Naive B cell (primary cell): Measurements from ENCODE around the gene ANGEL1. TPM values are rescaled to one million over a fixed set of nuclear protein-coding genes. Genes with fewer than 3 reads are reported as not detected.

ENCODE experiments used
- ATAC-seq, 2 donors: fragments of 150-1000 bp; cut with Tn5 transposase; 2 replicates each; pipeline ENCODE4 v1.10.0; 2021; ENCODE audit warnings: low read depth in 2 of 2, mild to moderate bottlenecking in 2 of 2, moderate library complexity in 2 of 2
- DNase-seq: peaks from one replicate; pipeline ENCODE4 v3.0.0; 2022
- H3K27ac Mint-ChIP-seq, 6 donors: one replicate each; pipeline ENCODE4 v1.8.0; 2020 to 2022; ENCODE audit warnings: mild to moderate bottlenecking in 6 of 6, mixed read lengths in 6 of 6, moderate library complexity in 5 of 6, inconsistent platforms in 2 of 6
- H3K27me3 Mint-ChIP-seq, 3 donors: one replicate each; pipeline ENCODE4 v1.8.0; 2021 to 2022; ENCODE audit warnings: mixed read lengths in 3 of 3, mild to moderate bottlenecking in 1 of 3
- H3K36me3 Mint-ChIP-seq, 2 donors: one replicate each; pipeline ENCODE4 v1.8.0; 2020 to 2022; ENCODE audit warnings: mixed read lengths in 2 of 2, inconsistent platforms in 1 of 2, mild to moderate bottlenecking in 1 of 2
- H3K4me1 Mint-ChIP-seq, 3 donors: one replicate each; pipeline ENCODE4 v1.8.0; 2020 to 2022; ENCODE audit warnings: mixed read lengths in 3 of 3, inconsistent platforms in 1 of 3, mild to moderate bottlenecking in 1 of 3, moderate library complexity in 1 of 3
- H3K4me3 Mint-ChIP-seq, 8 donors: one replicate each; pipeline ENCODE4 v1.8.0; 2020 to 2022; ENCODE audit warnings: mild to moderate bottlenecking in 8 of 8, mixed read lengths in 8 of 8, moderate library complexity in 8 of 8, inconsistent platforms in 2 of 8
- H3K9me3 Mint-ChIP-seq, 7 donors: one replicate each; pipeline ENCODE4 v1.8.0; 2020 to 2022; ENCODE audit warnings: mixed read lengths in 7 of 7, mild to moderate bottlenecking in 5 of 7, inconsistent platforms in 2 of 7, moderate library complexity in 1 of 7
- polyA plus RNA-seq, 6 donors: library from polyadenylated mRNA; unstranded; fragments of 300-500 nt; fragmentation: Illumina TruSeq; gene quantifications; one replicate each; pipeline ENCODE4 v1.2.3, GENCODE V29; 2021; ENCODE audit warnings: low read depth in 6 of 6

ANGEL1 gene
- polyA plus RNA-seq, 6 donors from 2014 or later: 19.6 to 30.1 (median 21.7) TPM

DNA sequence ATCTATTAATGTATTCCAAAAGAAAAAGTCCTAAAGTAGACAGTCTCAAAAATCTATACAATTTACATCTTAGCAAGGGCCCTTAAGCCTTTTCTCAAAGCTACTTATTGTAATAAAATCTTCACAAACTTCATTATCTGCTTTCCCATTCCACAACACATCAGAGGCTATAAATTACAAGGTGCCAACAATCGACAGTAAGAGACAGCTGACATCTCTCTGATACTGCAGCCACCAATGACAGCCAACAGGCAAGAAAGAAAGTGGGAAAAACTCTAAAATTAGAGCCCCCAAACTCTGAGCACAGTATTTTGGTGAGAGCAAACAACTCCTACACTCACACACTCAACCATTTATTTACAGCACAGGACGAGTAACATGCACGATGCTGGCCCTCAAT is 2.2 kb downstream of the ANGEL1 start:
- Mint-ChIP-seq H3K9me3 (no peaks in the 10 kb centered on the region), H3K36me3 (peaks cover 8 to 16% of the 10 kb centered on the region in 2 donors), H3K4me3 (peak overlapping the region in 4 of 8 donors; percentile 49 to 96 (median 82)), H3K27ac (peak overlapping the region in 2 of 6 donors; percentile 43 to 75), H3K4me1 (peaks cover 26 to 35% (median 33%) of the 10 kb centered on the region in 3 donors), H3K27me3 (no peaks in the 10 kb centered on the region)
- DNase-seq (no peak), ATAC-seq (no peak)

DNA sequence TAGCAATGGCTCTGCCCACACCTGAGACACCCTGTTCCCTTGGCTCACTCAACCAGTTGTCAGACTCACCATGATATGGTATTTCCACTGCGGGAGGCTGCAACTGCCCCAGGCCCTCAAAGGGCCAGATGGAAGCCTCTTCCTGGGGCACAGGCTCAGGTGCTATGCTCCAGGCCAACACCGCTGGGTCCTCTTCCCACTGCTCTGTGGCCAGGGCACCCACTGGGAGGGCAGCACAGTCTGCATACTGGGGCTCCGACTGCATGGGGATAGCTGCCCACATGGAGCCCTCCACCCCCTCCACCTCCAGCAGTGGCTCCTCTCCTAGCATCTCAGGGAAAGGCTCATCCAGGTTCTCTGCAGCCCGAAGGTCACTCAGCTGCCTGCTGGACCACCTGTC is 3.7 kb downstream of the ANGEL1 start:
- no peak overlapping the region for H3K27ac Mint-ChIP-seq
- peak overlapping the region in 1 of 8 donors; percentile 18 for H3K4me3 Mint-ChIP-seq
- ATAC-seq (no peak), DNase-seq (no peak)
- H3K36me3 Mint-ChIP-seq: peaks cover 10 to 22% of the 10 kb centered on the region in 2 donors
- H3K27me3 Mint-ChIP-seq: no peaks in the 10 kb centered on the region
- H3K9me3 Mint-ChIP-seq: no peaks in the 10 kb centered on the region
- peaks cover 26 to 35% (median 33%) of the 10 kb centered on the region in 3 donors for H3K4me1 Mint-ChIP-seq

DNA sequence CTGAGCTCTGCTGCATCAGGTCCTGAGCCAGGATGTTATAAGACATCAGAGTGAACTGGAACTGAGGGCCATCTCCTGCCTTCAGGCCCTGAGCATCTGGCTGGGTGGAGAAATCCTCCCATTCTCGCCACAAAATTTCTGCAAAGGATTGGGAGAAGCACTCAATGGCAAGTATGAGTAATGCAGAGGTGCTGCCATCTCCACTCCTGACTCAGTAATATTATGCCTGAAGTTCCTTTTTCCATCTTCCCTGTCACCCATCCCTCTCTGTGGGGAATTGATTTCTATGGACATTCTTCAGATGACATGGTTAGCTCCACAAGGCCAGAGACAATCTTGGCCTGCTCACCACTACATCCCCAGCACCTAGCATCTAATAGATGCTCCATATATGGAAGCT is 4.7 kb downstream of the ANGEL1 start:
- H3K27ac Mint-ChIP-seq: no peak overlapping the region
- no peak overlapping the region for H3K4me3 Mint-ChIP-seq
- H3K9me3 Mint-ChIP-seq: no peaks in the 10 kb centered on the region
- H3K4me1 Mint-ChIP-seq: peaks cover 22 to 29% (median 27%) of the 10 kb centered on the region in 3 donors
- ATAC-seq: no peak
- no peaks in the 10 kb centered on the region for H3K27me3 Mint-ChIP-seq
- peaks cover 20 to 24% of the 10 kb centered on the region in 2 donors for H3K36me3 Mint-ChIP-seq
- no peak for DNase-seq

DNA sequence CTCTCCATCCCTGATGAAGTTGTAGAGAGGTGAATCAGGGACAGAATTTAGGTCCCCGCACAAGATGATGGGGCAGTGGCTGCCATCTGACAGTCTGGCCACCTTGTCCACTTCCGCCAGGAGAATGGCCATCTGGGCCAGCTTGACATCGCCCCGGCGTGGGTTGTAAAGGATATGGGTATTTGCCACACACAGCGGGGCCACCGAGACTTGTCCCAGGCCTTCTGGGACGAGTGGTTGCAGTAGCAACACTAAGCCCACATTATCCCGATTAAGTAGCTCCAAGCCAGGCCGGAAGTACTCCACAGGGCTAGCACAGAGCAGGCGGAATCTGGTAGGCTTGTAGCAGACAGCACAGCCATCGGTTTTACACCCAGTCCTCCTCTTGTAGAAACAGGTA is 6.2 kb downstream of the ANGEL1 start:
- Mint-ChIP-seq H3K27me3 (no peaks in the 10 kb centered on the region), H3K4me3 (no peak overlapping the region), H3K27ac (no peak overlapping the region), H3K4me1 (peaks cover 12 to 18% (median 17%) of the 10 kb centered on the region in 3 donors), H3K36me3 (peaks cover 28 to 34% of the 10 kb centered on the region in 2 donors), H3K9me3 (no peaks in the 10 kb centered on the region)
- DNase-seq (no peak), ATAC-seq (no peak)

DNA sequence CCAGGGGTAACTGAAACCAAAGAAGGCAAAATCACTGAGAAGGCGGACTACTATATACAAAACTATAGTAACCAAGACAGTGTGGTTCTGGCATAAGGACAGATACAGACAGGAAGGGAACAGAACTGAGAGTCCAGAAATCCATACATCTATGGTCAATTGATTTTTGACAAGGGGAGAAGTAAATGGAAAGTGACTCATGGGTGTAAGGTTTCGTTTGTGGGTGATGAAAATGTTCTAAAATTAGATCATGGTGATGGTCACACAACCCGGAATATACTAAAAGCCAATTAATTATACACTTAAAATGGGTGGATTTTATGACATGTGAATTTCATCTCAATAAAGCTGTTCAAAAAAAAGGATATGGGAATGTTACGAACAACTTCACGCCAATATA is 18.7 kb downstream of the ANGEL1 start:
- Mint-ChIP-seq H3K27ac (no peak overlapping the region), H3K4me1 (peaks cover 0 to 4% (median 0%) of the 10 kb centered on the region in 3 donors), H3K36me3 (peaks cover 24 to 27% of the 10 kb centered on the region in 2 donors), H3K4me3 (no peak overlapping the region), H3K27me3 (no peaks in the 10 kb centered on the region), H3K9me3 (peaks cover 0 to 2% (median 0%) of the 10 kb centered on the region in 7 donors)
- DNase-seq (no peak), ATAC-seq (no peak)

DNA sequence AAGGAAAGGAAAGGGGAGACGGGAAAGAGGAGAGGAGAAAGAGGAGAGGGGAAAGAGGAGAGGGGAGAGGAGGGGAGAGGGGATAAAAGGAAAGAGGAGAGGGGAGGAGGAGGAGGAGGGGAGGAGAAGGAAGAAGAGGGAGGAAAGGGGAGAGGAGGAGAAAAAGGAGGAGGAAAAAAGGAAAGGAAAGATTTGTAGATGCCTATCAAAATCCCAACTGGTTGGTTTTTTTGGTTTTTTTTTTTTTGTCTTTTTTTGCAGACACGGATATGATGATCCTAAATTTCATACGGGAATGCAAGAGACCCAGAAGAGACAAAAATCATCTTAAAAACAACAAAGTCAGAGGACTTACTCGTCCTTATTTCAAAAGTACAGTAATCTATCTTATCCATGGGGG is 19.4 kb downstream of the ANGEL1 start:
- H3K36me3 Mint-ChIP-seq: peaks cover 29 to 33% of the 10 kb centered on the region in 2 donors
- no peaks in the 10 kb centered on the region for H3K27me3 Mint-ChIP-seq
- peaks cover 0 to 4% (median 0%) of the 10 kb centered on the region in 3 donors for H3K4me1 Mint-ChIP-seq
- H3K27ac Mint-ChIP-seq: peak overlapping the region in 1 of 6 donors; percentile 80
- no peak for ATAC-seq
- no peak overlapping the region for H3K4me3 Mint-ChIP-seq
- DNase-seq: no peak
- peaks cover 0 to 2% (median 0%) of the 10 kb centered on the region in 7 donors for H3K9me3 Mint-ChIP-seq

DNA sequence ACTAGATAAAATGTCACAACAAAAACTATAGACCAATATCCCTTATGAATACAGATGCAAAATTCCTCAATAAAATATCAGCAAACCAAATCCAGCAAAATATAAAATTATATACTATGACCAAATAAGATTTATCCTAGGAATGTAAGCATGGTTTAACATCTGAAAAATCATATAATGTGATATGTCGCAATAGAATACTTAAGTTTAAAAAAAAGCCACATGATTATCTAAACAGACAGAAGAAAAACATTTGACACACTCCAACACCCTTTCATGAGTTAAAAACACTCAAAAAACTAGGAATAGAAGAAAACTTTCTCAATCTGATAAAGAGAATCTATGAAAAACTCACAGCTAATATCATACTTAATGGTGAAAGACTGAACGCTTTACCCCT is 20.3 kb downstream of the ANGEL1 start:
- peaks cover 0 to 2% (median 0%) of the 10 kb centered on the region in 7 donors for H3K9me3 Mint-ChIP-seq
- H3K4me1 Mint-ChIP-seq: peaks cover 0 to 4% (median 0%) of the 10 kb centered on the region in 3 donors
- no peak for ATAC-seq
- no peak overlapping the region for H3K27ac Mint-ChIP-seq
- no peaks in the 10 kb centered on the region for H3K27me3 Mint-ChIP-seq
- no peak for DNase-seq
- no peak overlapping the region for H3K4me3 Mint-ChIP-seq
- H3K36me3 Mint-ChIP-seq: peaks cover 25 to 41% of the 10 kb centered on the region in 2 donors

DNA sequence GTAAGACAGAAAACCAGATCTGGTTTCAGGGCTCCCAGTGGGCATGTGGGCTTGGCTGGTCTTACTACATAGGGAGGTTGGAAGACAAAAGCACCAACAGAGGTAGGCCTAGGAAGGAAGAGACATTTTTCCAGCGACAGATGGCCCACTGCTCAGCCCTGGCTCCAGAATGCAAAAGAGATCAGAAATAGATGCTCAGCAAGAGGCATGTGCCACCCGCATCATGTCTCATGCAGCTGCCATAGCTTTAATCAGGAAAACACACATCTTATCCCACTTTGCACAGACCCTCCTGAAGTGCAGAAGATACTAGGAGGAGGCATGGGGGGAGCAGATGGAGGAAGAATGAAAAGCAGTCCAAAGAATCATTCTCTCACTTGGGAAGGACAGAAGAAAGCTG is 26.1 kb downstream of the ANGEL1 start:
- Mint-ChIP-seq H3K4me3 (no peak overlapping the region), H3K4me1 (peaks cover 0 to 5% (median 2%) of the 10 kb centered on the region in 3 donors), H3K27me3 (no peaks in the 10 kb centered on the region), H3K36me3 (peaks cover 6 to 20% of the 10 kb centered on the region in 2 donors), H3K9me3 (no peaks in the 10 kb centered on the region), H3K27ac (peak overlapping the region in 2 of 6 donors; percentile 49 to 92)
- no peak for DNase-seq
- ATAC-seq: no peak

DNA sequence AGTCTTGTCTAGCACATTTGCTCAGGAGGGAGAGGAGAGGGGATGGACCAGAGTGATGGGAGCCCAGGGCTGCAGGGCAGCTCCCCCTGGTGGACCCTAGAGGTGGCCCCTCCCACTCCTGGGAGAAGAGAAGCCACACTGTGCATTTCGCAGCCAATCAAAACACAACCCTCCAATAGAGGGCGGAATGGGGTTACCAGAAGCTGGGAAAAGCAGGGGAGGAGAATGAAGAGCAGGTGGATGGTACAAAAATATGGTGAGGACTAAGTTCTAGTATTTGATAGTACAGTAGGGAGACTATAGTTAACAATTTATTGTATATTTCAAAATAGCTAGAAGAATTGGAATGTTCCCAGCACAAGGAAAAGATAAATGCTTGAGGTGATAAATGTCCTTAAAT is 27.8 kb downstream of the ANGEL1 start:
- peak overlapping the region in 3 of 6 donors; percentile 15 to 26 (median 22) for H3K27ac Mint-ChIP-seq
- ATAC-seq: peak; percentile 71 to 81
- H3K36me3 Mint-ChIP-seq: peaks cover 5 to 20% of the 10 kb centered on the region in 2 donors
- no peaks in the 10 kb centered on the region for H3K9me3 Mint-ChIP-seq
- DNase-seq: peak; percentile 42
- no peak overlapping the region for H3K4me3 Mint-ChIP-seq
- H3K27me3 Mint-ChIP-seq: no peaks in the 10 kb centered on the region
- peaks cover 0 to 5% (median 2%) of the 10 kb centered on the region in 3 donors for H3K4me1 Mint-ChIP-seq

DNA sequence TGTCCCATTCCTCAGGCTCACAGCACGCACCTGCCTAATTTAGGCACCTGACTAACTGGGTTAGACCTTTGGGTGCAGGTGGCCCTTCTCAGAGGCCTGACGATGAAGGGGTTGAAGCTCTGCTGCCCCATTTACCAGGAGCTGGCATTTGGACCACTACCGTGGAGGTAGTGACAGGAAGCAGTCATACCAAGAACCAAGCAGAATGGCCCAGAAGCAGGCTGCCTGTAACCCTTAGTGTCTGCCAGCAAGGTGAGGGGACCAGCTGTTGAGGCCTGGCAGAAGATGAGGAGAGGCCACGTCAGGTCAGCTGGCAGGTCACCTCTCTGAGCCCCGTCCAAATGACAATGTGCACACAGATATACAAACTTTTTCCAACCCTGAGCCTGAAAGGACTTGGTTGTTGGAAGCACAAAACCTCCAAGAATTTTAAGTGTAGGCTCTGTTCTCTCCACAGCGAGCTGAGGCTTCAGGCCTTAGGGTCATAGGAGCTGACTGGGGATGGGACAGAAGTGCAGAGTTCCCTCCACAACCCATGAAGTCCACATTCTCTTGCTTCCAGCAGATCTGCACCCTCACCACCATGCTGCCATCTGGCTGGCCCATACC is 28.3 kb downstream of the ANGEL1 start:
- peak overlapping the region in 1 of 6 donors; percentile 15 for H3K27ac Mint-ChIP-seq
- H3K4me3 Mint-ChIP-seq: no peak overlapping the region
- no peaks in the 10 kb centered on the region for H3K27me3 Mint-ChIP-seq

DNA sequence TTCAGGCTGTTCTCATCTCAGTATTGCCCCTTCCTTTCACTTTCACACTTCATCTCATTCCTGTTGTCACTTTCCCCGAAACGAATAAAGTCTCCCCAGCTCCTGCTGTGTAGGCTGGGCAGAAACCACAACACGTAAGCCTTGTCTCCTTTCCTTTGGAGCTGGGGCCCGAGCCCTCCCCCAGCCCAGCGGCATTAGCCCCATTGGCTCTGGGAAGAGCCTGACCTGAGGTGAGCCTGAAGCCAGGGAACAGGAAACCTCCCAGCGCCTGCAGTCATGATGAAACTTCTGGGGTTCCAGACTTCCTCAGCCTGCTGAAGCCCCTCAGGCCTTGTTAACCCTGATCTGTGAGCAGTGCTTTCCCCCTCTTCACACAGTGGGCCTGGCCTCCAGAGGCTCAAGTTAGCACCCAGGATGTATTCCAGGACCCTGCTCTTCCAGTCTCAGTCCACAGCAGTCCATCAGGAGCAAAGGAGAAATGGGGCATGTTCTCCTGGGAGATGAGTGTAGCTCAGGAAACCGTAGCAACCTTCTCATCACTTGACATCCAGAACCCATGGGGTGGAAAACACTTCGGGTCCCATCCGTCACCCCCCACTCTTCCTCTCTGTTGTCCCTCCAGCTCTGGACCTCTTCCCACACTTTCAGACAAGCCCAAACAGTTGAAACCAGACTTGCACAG is 29.7 kb downstream of the ANGEL1 start:
- no peak for DNase-seq
- peak overlapping the region in 1 of 8 donors; percentile 80 for H3K4me3 Mint-ChIP-seq
- H3K27ac Mint-ChIP-seq: peak overlapping the region in 2 of 6 donors; percentile 89 to 93
- no peaks in the 10 kb centered on the region for H3K9me3 Mint-ChIP-seq
- H3K4me1 Mint-ChIP-seq: peaks cover 0 to 5% (median 2%) of the 10 kb centered on the region in 3 donors
- peaks cover 0 to 11% of the 10 kb centered on the region in 2 donors for H3K36me3 Mint-ChIP-seq
- no peak for ATAC-seq
- no peaks in the 10 kb centered on the region for H3K27me3 Mint-ChIP-seq

More for the DNA sequence above, 28.3 kb downstream of the ANGEL1 start:
- ATAC-seq (no peak), DNase-seq (no peak)
- Mint-ChIP-seq H3K4me1 (peaks cover 0 to 5% (median 2%) of the 10 kb centered on the region in 3 donors), H3K36me3 (peaks cover 5 to 23% of the 10 kb centered on the region in 2 donors), H3K9me3 (no peaks in the 10 kb centered on the region)

DNA sequence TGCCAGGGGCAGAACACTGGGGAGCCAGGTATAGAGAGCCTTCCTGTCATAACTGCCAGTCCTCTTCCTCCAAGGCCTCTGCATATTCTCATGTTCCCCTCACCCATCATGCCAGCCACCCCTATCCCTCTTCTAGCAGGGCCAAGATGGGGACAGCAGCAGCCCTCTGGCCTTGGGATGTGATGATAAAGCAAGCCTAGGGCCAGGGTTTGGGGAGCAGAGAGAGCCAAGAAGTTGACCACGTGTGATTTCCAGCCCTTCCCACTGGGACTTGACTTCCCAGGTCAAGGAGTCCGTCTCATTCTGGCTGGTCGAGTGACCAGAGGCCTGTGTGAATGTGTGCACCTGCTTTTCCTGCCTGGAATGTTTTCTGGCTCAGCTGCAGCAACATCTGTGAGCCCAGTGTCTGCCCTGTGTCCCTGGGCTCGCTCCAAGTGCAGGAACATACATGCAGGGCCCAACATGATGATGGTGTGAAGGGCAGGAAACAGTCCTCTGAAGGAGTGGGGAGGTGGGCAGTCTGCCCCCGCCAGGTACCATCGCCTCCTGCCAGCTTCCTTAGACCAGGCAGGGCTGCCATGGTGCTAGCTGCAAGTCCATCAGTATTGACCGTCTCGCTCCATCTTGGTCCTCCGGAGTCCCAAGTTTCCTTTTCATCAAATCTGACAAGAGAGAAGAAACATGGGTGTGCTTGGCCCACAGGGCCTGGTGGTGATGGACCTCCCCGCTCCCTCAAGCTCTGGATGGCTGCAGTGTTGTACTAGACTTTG is 30.4 kb downstream of the ANGEL1 start:
- H3K9me3 Mint-ChIP-seq: no peaks in the 10 kb centered on the region
- no peak overlapping the region for H3K4me3 Mint-ChIP-seq
- DNase-seq (no peak), ATAC-seq (no peak)
- peaks cover 0 to 5% (median 2%) of the 10 kb centered on the region in 3 donors for H3K4me1 Mint-ChIP-seq
- peak overlapping the region in 1 of 6 donors; percentile 93 for H3K27ac Mint-ChIP-seq
- H3K36me3 Mint-ChIP-seq: peaks cover 0 to 6% of the 10 kb centered on the region in 2 donors
- no peaks in the 10 kb centered on the region for H3K27me3 Mint-ChIP-seq

DNA sequence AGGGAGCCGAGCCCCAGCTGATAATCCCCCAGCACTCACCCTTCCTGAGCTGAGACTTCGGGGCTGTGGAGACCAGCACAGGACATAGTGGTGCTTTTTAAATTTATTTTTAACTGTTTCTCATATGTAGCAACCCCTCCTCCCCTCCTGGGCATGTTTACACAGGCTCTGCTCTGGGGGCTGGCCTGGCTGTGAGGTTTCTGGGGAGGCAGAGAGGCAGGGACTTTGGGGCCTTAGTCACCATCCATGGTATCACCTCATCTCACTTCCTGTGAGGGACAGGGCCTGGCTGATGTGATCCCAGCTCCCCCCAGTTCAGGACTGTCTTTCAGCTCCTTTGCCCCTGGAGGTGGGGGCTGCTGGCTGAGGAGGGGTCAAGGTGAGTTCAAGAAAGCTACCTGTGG is 31.0 kb downstream of the ANGEL1 start:
- no peaks in the 10 kb centered on the region for H3K27me3 Mint-ChIP-seq
- H3K36me3 Mint-ChIP-seq: peaks cover 0 to 6% of the 10 kb centered on the region in 2 donors
- H3K4me1 Mint-ChIP-seq: peaks cover 0 to 5% (median 2%) of the 10 kb centered on the region in 3 donors
- no peaks in the 10 kb centered on the region for H3K9me3 Mint-ChIP-seq
- DNase-seq: no peak
- no peak overlapping the region for H3K4me3 Mint-ChIP-seq
- no peak for ATAC-seq
- no peak overlapping the region for H3K27ac Mint-ChIP-seq
